ENCODE results near the gene GABARAPL1.

DNA sequence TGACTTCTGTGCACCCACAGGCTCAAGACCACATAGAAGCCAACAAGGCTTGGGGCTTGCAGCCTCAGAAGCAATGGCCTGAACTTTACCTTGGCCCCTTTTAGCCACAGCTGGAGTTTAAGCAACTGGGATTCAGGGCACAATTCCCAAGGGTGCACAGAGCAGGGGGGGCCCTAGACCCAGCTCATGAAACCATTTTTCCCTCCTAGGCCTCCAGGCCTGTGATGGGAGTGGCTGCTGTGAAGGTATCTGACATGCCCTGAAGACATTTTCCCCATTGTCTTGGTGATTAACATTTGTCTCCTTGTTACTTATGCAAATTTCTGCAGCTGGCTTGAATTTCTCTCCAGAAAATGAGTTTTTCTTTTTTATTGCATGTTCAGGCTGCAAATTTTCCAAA is 21.9 kb downstream of the GABARAPL1 start:
- no peak for TF ChIP-seq POLR2A (IDR thresholded peaks at IDR 0.05)
- TF ChIP-seq, protein P1, sequence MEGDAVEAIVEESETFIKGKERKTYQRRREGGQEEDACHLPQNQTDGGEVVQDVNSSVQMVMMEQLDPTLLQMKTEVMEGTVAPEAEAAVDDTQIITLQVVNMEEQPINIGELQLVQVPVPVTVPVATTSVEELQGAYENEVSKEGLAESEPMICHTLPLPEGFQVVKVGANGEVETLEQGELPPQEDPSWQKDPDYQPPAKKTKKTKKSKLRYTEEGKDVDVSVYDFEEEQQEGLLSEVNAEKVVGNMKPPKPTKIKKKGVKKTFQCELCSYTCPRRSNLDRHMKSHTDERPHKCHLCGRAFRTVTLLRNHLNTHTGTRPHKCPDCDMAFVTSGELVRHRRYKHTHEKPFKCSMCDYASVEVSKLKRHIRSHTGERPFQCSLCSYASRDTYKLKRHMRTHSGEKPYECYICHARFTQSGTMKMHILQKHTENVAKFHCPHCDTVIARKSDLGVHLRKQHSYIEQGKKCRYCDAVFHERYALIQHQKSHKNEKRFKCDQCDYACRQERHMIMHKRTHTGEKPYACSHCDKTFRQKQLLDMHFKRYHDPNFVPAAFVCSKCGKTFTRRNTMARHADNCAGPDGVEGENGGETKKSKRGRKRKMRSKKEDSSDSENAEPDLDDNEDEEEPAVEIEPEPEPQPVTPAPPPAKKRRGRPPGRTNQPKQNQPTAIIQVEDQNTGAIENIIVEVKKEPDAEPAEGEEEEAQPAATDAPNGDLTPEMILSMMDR (IDR thresholded peaks at IDR 0.05): no peak

All from Peyer's patch (tissue), 4 donors.